Fibroblast of pulmonary artery (primary cell): ENCODE results near the gene COG3.

ENCODE experiments used
- DNase-seq: peaks from one replicate; pipeline ENCODE4 v3.0.0-alpha.2; 2010; ENCODE audit warnings: low read depth
- H3K4me3 ChIP-seq: replicated peaks from 2 replicates; pipeline ENCODE4 v1.5.1; 2011; ENCODE audit warnings: low read depth, mild to moderate bottlenecking, control low read depth, low read length, moderate library complexity
- TF ChIP-seq, protein P1 (sequence below): IDR thresholded peaks from 2 replicates; pipeline ENCODE4 v1.5.1; 2011; ENCODE audit warnings: mild to moderate bottlenecking, control low read depth, low read length, inconsistent platforms; ENCODE audit errors: missing control alignments

Gene COG3

DNA sequence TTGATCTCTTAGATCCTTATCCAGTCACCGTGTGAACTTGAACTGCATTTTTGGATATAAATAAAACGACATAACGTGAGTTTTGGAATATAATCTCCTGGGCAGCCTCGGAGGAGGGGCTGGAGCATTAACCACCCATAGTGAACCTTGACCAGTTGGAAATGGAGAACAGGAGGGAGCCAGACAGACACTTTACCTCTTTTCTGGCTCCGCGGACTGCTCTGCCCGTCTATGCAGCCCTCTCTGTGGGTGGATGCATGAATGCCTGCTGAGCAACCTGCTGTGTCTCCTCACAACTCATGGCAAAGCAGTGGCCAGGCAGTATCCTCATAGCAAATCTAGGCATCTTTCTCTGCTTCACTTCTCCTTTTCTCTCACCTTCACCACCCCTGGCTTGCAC is 10.5 kb upstream of the COG3 start:
- TF ChIP-seq, protein P1, sequence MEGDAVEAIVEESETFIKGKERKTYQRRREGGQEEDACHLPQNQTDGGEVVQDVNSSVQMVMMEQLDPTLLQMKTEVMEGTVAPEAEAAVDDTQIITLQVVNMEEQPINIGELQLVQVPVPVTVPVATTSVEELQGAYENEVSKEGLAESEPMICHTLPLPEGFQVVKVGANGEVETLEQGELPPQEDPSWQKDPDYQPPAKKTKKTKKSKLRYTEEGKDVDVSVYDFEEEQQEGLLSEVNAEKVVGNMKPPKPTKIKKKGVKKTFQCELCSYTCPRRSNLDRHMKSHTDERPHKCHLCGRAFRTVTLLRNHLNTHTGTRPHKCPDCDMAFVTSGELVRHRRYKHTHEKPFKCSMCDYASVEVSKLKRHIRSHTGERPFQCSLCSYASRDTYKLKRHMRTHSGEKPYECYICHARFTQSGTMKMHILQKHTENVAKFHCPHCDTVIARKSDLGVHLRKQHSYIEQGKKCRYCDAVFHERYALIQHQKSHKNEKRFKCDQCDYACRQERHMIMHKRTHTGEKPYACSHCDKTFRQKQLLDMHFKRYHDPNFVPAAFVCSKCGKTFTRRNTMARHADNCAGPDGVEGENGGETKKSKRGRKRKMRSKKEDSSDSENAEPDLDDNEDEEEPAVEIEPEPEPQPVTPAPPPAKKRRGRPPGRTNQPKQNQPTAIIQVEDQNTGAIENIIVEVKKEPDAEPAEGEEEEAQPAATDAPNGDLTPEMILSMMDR = no peak
- no peak for DNase-seq

DNA sequence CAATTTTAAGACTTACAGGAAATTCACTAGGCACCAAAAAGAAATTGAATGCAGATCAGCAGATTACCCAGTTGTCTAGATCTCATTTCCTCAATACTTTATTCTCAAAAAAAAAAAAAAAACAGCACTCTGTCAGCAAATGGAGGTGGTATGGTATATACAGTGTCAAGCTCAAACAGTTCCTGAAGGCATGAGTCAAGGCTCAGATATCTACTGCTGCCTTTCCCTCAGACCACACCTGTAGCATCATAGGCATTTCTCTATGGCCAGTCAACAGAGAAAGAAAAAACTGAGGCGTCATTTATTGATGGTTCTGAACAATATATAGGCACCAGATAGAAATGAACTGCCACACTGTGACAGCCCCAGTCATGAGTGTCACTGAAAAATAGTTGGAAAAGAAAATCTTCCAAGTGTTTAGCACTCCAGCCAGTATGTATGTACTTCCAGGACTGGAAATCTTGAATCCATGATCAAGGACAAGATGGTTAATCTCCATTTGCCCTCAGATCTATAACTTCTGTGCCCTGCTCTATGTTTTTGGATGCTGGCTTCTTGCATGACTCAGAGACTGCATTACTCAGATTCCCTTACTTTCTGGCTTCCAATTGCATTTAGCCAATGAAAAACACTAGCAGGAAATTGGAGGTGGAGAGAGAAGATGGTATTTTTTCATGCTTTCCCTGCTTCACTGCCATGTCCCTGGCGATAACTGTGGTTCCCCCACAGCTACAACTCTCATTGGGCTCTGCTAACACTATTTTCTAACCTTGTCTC is 8.4 kb upstream of the COG3 start:
- H3K4me3 ChIP-seq = no peak overlapping the region
- TF ChIP-seq, protein P1 = no peak
- peak; percentile 36 for DNase-seq

More for the DNA sequence above, 10.5 kb upstream of the COG3 start:
- H3K4me3 ChIP-seq = no peak overlapping the region

DNA sequence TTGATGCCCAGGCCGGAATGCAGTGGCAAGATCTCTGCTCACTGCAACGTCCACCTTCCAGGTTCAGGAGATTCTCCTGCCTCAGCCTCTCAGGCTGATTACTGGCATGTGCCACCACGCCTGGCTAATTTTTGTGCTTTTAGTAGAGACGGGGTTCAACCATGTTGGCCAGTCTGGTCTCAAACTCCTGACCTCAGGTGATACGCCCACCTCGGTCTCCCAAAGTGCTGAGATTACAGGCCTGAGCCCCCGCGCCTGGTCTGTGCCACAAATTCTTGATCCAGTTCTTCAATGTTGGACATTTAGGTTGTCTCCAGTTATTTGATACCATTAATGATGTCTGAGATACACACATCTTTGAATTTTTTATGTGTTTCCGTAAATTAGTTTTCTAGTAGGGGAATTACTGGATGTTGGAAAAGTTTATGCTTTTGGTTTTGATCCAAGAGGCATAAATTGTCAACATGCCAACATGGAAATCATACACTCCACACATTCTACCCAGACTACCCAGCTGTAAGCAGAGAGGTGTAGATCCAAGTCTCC is 525 bp upstream of the COG3 start:
- DNase-seq = no peak
- peak overlapping the region; percentile 70 for H3K4me3 ChIP-seq

DNA sequence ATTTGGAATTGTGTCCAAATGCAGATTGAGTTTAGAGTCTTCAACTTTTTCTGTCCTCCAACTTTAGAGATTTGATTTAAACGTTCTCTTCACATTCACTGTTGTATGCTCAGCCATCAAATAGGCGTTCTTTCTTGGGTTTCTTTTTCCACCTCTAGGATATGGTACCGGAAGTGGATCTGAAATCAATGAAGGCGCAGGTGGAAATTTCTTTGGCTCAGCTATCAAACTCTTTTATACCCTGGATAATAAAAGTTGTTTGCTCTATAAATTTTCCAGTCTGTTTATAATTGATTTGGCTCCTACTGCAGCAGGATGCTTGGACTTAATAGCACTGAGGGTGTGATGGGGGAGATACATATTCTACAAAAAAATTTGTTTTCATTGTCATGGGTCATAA is 1.6 kb downstream of the COG3 start:
- H3K4me3 ChIP-seq = peak overlapping the region; percentile 70
- TF ChIP-seq, protein P1 = no peak
- no peak for DNase-seq

More for the DNA sequence above, 525 bp upstream of the COG3 start:
- TF ChIP-seq, protein P1 = peak; percentile 53

DNA sequence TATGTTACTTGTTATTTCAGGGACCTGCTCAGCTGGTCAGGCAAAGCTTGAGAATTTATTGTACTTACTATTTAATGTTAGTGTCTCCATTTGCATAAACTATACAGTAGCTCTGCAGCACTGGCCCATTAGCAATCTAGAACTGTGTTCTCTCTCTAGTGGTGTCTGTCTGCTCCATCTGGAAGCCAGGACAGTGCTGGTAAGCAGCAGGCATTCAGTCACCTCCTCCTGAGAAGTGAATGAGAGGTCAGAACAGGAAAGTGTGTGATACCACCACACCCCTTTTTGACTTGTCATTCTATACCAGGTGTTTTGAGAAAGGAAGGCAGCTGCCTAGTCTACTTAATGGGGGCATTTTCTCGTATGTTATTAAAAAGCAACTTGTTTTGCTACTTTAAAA is 3.9 kb downstream of the COG3 start:
- TF ChIP-seq, protein P1 = no peak
- no peak overlapping the region for H3K4me3 ChIP-seq
- DNase-seq = no peak

DNA sequence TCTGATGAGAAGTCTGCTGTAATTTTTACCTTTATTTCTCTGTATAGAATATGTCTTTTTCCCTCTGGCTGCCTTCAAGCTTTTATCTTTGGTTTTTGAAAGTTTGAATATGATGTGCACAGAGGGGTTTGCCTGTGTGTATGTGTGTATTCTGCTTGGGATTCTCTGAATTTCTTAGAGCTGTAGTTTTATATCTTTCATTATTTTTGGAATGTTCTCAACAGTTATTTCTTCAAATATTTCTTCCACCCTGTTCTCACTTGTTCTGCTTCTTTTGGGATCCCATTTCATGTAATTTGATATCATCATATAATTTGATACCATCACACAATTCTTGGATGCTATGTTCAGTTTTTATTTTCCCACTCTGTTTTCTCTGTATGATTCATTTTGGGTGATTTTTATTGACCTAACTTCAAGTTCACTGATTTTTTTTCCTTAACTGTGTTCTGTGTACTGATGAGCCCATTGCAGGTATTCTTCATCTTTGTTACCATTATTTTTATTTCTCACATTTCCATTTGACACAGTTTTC is 7.5 kb downstream of the COG3 start:
- no peak for DNase-seq
- TF ChIP-seq, protein P1 = no peak
- no peak overlapping the region for H3K4me3 ChIP-seq
